ENCODE results near the gene ZC3H11A.

DNA sequence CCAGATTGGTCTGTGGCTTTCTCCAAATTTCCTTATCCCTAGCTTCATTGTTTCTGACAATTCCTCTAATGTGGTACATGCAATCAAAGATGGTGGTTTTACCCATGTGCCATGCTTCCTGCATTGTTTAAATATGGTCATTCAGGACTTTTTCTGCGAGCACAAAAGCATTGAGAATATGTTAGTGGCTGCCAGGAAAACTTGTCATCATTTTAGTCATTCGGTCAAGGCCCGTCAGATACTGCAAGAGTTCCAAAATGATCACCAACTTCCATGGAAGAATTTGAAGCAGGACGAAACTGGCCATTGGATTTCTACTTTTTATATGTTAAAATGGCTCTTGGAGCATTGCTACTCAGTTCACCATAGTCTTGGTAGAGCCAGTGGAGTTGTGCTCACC lies 3.7 kb downstream of the ZC3H11A start:
- no peak for TF ChIP-seq EZH2 (IDR thresholded peaks at IDR 0.05; ENCODE audit: low read length)
- no peak for TF ChIP-seq CTCF (optimal IDR thresholded peaks at IDR 0.05 in 1 of 3, IDR thresholded peaks at IDR 0.05 in 1 of 3, conservative IDR thresholded peaks at IDR 0.05 in 1 of 3; ENCODE audit: extremely low read depth in 1 of 3, insufficient read depth in 2 of 3, low read length in 3 of 3)

Measured in keratinocyte (primary cell).